WTC11 (cell line): Measurements from ENCODE around the gene HBEGF. TPM values are rescaled to one million over a fixed set of nuclear protein-coding genes. Genes with fewer than 3 reads are reported as not detected.

Source experiments
- ATAC-seq: fragments of 200-7000 bp; cut with Tn5 transposase; 2 replicates; pipeline ENCODE4 v1.10.0; 2021; ENCODE audit warnings: mild to moderate bottlenecking, moderate library complexity
- Bru-seq: library from RNA; stranded (reverse); fragments of 400-500 nt; gene quantifications from one replicate; lab custom pipeline; 2021; lab: Mats Ljungman, UMichigan
- CTCF ChIA-PET: fragments of 300-600 bp; sonication (Branson Sonifier 250); formaldehyde crosslinking; loops from one replicate; lab custom pipeline; 2021; ENCODE audit warnings: antibody characterized with exemption; lab: Charles Lee
- POLR2A ChIA-PET: fragments of 350-600 bp; sonication (Branson Sonifier 250); formaldehyde crosslinking; loops from one replicate; lab custom pipeline; 2021; ENCODE audit warnings: antibody characterized with exemption; lab: Charles Lee
- DNase-seq: peaks from one replicate; pipeline ENCODE4 v3.0.0; 2021; ENCODE audit warnings: low spot score
- H3K27ac Mint-ChIP-seq: 2 replicates; pipeline ENCODE4 v1.8.0; 2021; ENCODE audit warnings: mixed read lengths
- H3K27me3 Mint-ChIP-seq: 2 replicates; pipeline ENCODE4 v1.8.0; 2021; ENCODE audit warnings: low read depth, mild to moderate bottlenecking, moderate library complexity, mixed read lengths
- H3K36me3 Mint-ChIP-seq: 2 replicates; pipeline ENCODE4 v1.8.0; 2021; ENCODE audit warnings: mixed read lengths
- H3K4me1 Mint-ChIP-seq: 2 replicates; pipeline ENCODE4 v1.8.0; 2022; ENCODE audit warnings: mixed read lengths
- H3K4me3 Mint-ChIP-seq: 2 replicates; pipeline ENCODE4 v1.8.0; 2021; ENCODE audit warnings: mild to moderate bottlenecking, moderate library complexity, mixed read lengths
- H3K9me3 Mint-ChIP-seq: 2 replicates; pipeline ENCODE4 v1.8.0; 2021; ENCODE audit warnings: mixed read lengths
- E2F5 ChIP-seq: sonication (generic); formaldehyde crosslinking; IDR thresholded peaks from 2 replicates; pipeline ENCODE4 v1.8.1; 2022; ENCODE audit warnings: mild to moderate bottlenecking, moderate library complexity, missing genetic modification reagents
- ELF4 ChIP-seq: sonication (generic); formaldehyde crosslinking; IDR thresholded peaks from 2 replicates; pipeline ENCODE4 v1.8.1; 2022; ENCODE audit warnings: low read depth, mild to moderate bottlenecking, moderate library complexity, missing genetic modification reagents
- IRF2 ChIP-seq: sonication (generic); formaldehyde crosslinking; IDR thresholded peaks from 2 replicates; pipeline ENCODE4 v1.8.0; 2022; ENCODE audit warnings: low read depth, missing genetic modification reagents, borderline replicate concordance
- MAX ChIP-seq: sonication (generic); formaldehyde crosslinking; IDR thresholded peaks from 2 replicates; pipeline ENCODE4 v1.8.0; 2022; ENCODE audit warnings: mild to moderate bottlenecking, missing genetic modification reagents
- MYBL2 ChIP-seq: sonication (generic); formaldehyde crosslinking; IDR thresholded peaks from 2 replicates; pipeline ENCODE4 v1.8.1; 2023; ENCODE audit warnings: mild to moderate bottlenecking, moderate library complexity, missing genetic modification reagents
- NFE2L1 ChIP-seq: sonication (generic); formaldehyde crosslinking; IDR thresholded peaks from 2 replicates; pipeline ENCODE4 v1.8.1; 2023; ENCODE audit warnings: missing genetic modification reagents
- NFYB ChIP-seq: sonication (generic); formaldehyde crosslinking; conservative IDR thresholded peaks from 2 replicates; pipeline ENCODE4 v1.8.0; 2022; ENCODE audit warnings: low read depth, missing genetic modification reagents
- OVOL2 ChIP-seq: fragments of 250-450 bp; sonication (Bioruptor Pico); IDR thresholded peaks from 2 replicates; pipeline ENCODE4 v1.9.0; 2021; ENCODE audit warnings: mild to moderate bottlenecking, borderline replicate concordance
- RELA ChIP-seq: sonication (generic); formaldehyde crosslinking; IDR thresholded peaks from 2 replicates; pipeline ENCODE4 v1.8.1; 2022; ENCODE audit warnings: missing genetic modification reagents, mild to moderate bottlenecking, borderline replicate concordance
- SP1 ChIP-seq: sonication (generic); formaldehyde crosslinking; conservative IDR thresholded peaks from 2 replicates; pipeline ENCODE4 v1.8.1; 2022; ENCODE audit warnings: missing genetic modification reagents
- ZNF219 ChIP-seq: sonication (generic); formaldehyde crosslinking; IDR thresholded peaks from 2 replicates; pipeline ENCODE4 v1.8.0; 2023; ENCODE audit warnings: missing genetic modification reagents, mild to moderate bottlenecking, borderline replicate concordance
- ZNF263 ChIP-seq: sonication (generic); formaldehyde crosslinking; IDR thresholded peaks from 2 replicates; pipeline ENCODE4 v1.8.1; 2022; ENCODE audit warnings: low read depth, mild to moderate bottlenecking, moderate library complexity, missing genetic modification reagents
- long read RNA-seq, 3 experiments: library from RNA in 1 of 3; library from capped mRNA in 1 of 3; library from polyadenylated mRNA in 1 of 3; unstranded in 2 of 3; stranded (forward) in 1 of 3; transcript quantifications; one replicate each; pipeline ENCODE4 v2.0.0, GENCODE V29; 2021
- total RNA-seq: library from RNA; stranded (reverse); gene quantifications from 3 replicates; pipeline ENCODE4 v1.2.3, GENCODE V29; 2021
- TF ChIP-seq, protein P1 (sequence below): fragments of 250-450 bp; sonication (Bioruptor Pico); conservative IDR thresholded peaks from 2 replicates; pipeline ENCODE4 v1.9.0; 2021; ENCODE audit warnings: mild to moderate bottlenecking
- TF ChIP-seq, protein P2 (sequence below): sonication (generic); formaldehyde crosslinking; IDR thresholded peaks from 2 replicates; pipeline ENCODE4 v1.8.0; 2023; ENCODE audit warnings: mild to moderate bottlenecking, missing genetic modification reagents
- TF ChIP-seq, protein P3 (sequence below): sonication (generic); formaldehyde crosslinking; IDR thresholded peaks from 2 replicates; pipeline ENCODE4 v1.8.1; 2023; ENCODE audit warnings: mild to moderate bottlenecking, missing genetic modification reagents, moderate library complexity
- TF ChIP-seq, protein P4 (sequence below): fragments of 250-450 bp; sonication (Bioruptor Pico); IDR thresholded peaks from 2 replicates; pipeline ENCODE4 v1.9.0; 2021; ENCODE audit warnings: mild to moderate bottlenecking, borderline replicate concordance
- TF ChIP-seq, protein P5 (sequence below): sonication (generic); formaldehyde crosslinking; IDR thresholded peaks from 2 replicates; pipeline ENCODE4 v1.8.0; 2023; ENCODE audit warnings: missing genetic modification reagents, mild to moderate bottlenecking, borderline replicate concordance

The HBEGF gene
- total RNA-seq (2.2 to 4.0 TPM (median 2.5 TPM) in 3 replicates), Bru-seq, nascent RNA (percentile 48 among the genes with signal in this experiment)
- long read RNA-seq, experiment 1, transcript HBEGF-201 (6 exons, 2,386 nt): major isoform, 11 of 11 reads
- long read RNA-seq, experiment 1, partial matches to known transcripts: 0 of 11 reads
- long read RNA-seq, experiment 1, other reads (novel, unspliced or antisense): 0 of 11 reads
- long read RNA-seq, experiment 2, partial matches to known transcripts: 0 of 4 reads
- long read RNA-seq, experiment 2, other reads (novel, unspliced or antisense): 3 of 4 reads
- long read RNA-seq, experiment 3, partial matches to known transcripts: 0 of 3 reads
- long read RNA-seq, experiment 3, other reads (novel, unspliced or antisense): 0 of 3 reads

- Mint-ChIP-seq H3K9me3 (no peaks in the 10 kb centered on the region), H3K27ac (no peak within 1 kb of the TSS), H3K27me3 (peaks cover 11% of the 10 kb centered on the region), H3K4me1 (peaks cover 27% of the 10 kb centered on the region), H3K4me3 (peak within 1 kb of the TSS; percentile 68), H3K36me3 (no peaks in the 10 kb centered on the region)
- ChIA-PET CTCF (interaction anchor here (0.6 to 15.0 kb wide), 69 partner anchors 9 to 559 kb away, joined by 3 to 621 read pairs (median 4); partner anchors contain the start of genes DND1, EIF4EBP3, HARS1 and HARS2), POLR2A (interaction anchor here (0.6 to 2.3 kb wide), 17 partner anchors 8 to 202 kb away, joined by 3 to 28 read pairs (median 6); partner anchors contain the start of genes EIF4EBP3 and PFDN1)
- ATAC-seq (peak; percentile 86), DNase-seq (peak; percentile 93)
- TF ChIP-seq, protein P1, sequence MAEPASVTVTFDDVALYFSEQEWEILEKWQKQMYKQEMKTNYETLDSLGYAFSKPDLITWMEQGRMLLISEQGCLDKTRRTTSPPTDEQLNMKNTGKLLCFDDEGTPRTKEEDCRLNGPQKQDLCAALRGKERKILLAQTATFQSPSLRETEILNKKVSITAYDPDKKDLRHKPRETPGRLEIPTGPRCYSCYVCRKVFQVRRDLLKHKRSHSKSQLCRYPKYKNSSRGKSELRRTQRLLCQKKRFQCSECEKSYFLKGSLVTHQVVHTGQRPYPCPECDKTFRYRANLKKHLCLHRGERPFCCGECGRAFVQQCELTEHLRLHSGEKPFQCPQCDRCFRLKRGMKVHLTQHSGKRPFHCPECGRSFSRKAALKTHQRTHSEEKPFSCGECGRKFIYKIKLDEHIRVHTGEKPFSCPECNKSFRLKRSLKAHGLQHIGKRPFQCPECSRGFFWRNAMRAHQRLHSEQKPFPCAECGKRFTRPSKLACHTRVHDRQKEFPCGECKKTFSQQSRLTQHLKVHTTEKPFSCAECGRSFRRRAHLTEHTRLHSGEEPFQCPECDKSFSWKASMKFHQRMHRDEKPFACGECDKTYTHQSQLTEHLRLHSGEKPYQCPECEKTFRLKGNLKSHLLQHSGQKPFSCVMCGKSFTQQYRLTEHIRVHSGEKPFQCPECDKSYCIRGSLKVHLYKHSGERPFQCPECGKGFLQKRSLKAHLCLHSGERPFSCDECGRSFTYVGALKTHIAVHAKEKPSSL (CRISPR knock-in tag): no peak
- TF ChIP-seq IRF2 (CRISPR knock-in tag) (no peak), MAX (CRISPR knock-in tag) (peak; percentile 67), OVOL2 (CRISPR knock-in tag) (no peak), NFE2L1 (CRISPR knock-in tag) (no peak), RELA (CRISPR knock-in tag) (no peak; the same call in 1 of the 2 replicates), E2F5 (CRISPR knock-in tag) (no peak; the same call in 1 of the 2 replicates), ZNF263 (CRISPR knock-in tag) (no peak), SP1 (CRISPR knock-in tag) (no peak; the same call in none of the 2 replicates), ZNF219 (CRISPR knock-in tag) (no peak), MYBL2 (CRISPR knock-in tag) (peak; percentile 26; the same call in 1 of the 2 replicates), NFYB (no peak), ELF4 (no peak)
- TF ChIP-seq, protein P2, sequence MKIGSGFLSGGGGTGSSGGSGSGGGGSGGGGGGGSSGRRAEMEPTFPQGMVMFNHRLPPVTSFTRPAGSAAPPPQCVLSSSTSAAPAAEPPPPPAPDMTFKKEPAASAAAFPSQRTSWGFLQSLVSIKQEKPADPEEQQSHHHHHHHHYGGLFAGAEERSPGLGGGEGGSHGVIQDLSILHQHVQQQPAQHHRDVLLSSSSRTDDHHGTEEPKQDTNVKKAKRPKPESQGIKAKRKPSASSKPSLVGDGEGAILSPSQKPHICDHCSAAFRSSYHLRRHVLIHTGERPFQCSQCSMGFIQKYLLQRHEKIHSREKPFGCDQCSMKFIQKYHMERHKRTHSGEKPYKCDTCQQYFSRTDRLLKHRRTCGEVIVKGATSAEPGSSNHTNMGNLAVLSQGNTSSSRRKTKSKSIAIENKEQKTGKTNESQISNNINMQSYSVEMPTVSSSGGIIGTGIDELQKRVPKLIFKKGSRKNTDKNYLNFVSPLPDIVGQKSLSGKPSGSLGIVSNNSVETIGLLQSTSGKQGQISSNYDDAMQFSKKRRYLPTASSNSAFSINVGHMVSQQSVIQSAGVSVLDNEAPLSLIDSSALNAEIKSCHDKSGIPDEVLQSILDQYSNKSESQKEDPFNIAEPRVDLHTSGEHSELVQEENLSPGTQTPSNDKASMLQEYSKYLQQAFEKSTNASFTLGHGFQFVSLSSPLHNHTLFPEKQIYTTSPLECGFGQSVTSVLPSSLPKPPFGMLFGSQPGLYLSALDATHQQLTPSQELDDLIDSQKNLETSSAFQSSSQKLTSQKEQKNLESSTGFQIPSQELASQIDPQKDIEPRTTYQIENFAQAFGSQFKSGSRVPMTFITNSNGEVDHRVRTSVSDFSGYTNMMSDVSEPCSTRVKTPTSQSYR: no peak
- TF ChIP-seq, protein P3, sequence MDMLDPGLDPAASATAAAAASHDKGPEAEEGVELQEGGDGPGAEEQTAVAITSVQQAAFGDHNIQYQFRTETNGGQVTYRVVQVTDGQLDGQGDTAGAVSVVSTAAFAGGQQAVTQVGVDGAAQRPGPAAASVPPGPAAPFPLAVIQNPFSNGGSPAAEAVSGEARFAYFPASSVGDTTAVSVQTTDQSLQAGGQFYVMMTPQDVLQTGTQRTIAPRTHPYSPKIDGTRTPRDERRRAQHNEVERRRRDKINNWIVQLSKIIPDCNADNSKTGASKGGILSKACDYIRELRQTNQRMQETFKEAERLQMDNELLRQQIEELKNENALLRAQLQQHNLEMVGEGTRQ (CRISPR knock-in tag): peak; percentile 29; the same call in 1 of the 2 replicates
- TF ChIP-seq, protein P4, sequence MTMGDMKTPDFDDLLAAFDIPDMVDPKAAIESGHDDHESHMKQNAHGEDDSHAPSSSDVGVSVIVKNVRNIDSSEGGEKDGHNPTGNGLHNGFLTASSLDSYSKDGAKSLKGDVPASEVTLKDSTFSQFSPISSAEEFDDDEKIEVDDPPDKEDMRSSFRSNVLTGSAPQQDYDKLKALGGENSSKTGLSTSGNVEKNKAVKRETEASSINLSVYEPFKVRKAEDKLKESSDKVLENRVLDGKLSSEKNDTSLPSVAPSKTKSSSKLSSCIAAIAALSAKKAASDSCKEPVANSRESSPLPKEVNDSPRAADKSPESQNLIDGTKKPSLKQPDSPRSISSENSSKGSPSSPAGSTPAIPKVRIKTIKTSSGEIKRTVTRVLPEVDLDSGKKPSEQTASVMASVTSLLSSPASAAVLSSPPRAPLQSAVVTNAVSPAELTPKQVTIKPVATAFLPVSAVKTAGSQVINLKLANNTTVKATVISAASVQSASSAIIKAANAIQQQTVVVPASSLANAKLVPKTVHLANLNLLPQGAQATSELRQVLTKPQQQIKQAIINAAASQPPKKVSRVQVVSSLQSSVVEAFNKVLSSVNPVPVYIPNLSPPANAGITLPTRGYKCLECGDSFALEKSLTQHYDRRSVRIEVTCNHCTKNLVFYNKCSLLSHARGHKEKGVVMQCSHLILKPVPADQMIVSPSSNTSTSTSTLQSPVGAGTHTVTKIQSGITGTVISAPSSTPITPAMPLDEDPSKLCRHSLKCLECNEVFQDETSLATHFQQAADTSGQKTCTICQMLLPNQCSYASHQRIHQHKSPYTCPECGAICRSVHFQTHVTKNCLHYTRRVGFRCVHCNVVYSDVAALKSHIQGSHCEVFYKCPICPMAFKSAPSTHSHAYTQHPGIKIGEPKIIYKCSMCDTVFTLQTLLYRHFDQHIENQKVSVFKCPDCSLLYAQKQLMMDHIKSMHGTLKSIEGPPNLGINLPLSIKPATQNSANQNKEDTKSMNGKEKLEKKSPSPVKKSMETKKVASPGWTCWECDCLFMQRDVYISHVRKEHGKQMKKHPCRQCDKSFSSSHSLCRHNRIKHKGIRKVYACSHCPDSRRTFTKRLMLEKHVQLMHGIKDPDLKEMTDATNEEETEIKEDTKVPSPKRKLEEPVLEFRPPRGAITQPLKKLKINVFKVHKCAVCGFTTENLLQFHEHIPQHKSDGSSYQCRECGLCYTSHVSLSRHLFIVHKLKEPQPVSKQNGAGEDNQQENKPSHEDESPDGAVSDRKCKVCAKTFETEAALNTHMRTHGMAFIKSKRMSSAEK (CRISPR knock-in tag): no peak
- TF ChIP-seq, protein P5, sequence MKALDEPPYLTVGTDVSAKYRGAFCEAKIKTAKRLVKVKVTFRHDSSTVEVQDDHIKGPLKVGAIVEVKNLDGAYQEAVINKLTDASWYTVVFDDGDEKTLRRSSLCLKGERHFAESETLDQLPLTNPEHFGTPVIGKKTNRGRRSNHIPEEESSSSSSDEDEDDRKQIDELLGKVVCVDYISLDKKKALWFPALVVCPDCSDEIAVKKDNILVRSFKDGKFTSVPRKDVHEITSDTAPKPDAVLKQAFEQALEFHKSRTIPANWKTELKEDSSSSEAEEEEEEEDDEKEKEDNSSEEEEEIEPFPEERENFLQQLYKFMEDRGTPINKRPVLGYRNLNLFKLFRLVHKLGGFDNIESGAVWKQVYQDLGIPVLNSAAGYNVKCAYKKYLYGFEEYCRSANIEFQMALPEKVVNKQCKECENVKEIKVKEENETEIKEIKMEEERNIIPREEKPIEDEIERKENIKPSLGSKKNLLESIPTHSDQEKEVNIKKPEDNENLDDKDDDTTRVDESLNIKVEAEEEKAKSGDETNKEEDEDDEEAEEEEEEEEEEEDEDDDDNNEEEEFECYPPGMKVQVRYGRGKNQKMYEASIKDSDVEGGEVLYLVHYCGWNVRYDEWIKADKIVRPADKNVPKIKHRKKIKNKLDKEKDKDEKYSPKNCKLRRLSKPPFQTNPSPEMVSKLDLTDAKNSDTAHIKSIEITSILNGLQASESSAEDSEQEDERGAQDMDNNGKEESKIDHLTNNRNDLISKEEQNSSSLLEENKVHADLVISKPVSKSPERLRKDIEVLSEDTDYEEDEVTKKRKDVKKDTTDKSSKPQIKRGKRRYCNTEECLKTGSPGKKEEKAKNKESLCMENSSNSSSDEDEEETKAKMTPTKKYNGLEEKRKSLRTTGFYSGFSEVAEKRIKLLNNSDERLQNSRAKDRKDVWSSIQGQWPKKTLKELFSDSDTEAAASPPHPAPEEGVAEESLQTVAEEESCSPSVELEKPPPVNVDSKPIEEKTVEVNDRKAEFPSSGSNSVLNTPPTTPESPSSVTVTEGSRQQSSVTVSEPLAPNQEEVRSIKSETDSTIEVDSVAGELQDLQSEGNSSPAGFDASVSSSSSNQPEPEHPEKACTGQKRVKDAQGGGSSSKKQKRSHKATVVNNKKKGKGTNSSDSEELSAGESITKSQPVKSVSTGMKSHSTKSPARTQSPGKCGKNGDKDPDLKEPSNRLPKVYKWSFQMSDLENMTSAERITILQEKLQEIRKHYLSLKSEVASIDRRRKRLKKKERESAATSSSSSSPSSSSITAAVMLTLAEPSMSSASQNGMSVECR (CRISPR knock-in tag): no peak
Measured at GRCh38 chr5:140346348-140347221, at the start of gene HBEGF. Gene HBEGF (minus strand): TSS chr5:140346603. CDS start chr5:140346328, 275 bp downstream.
